K562 (cell line): ENCODE data around the gene FAAH. TPM values are rescaled to one million over a fixed set of nuclear protein-coding genes. Genes with fewer than 3 reads are reported as not detected.

Source experiments
- EGR1 ChIP-seq: fragments of 450-650 bp; conservative IDR thresholded peaks from 2 replicates; pipeline ENCODE4 v1.6.1; 2017; ENCODE audit warnings: mild to moderate bottlenecking
- ETV5 ChIP-seq: sonication (generic); formaldehyde crosslinking; IDR thresholded peaks from 2 replicates; pipeline ENCODE4 v1.4.0; 2020; ENCODE audit warnings: low read depth, mild to moderate bottlenecking, missing genetic modification reagents
- GABPB1 ChIP-seq: sonication (generic); formaldehyde crosslinking; IDR thresholded peaks from 2 replicates; pipeline ENCODE4 v1.8.0; 2022; ENCODE audit warnings: mild to moderate bottlenecking, missing genetic modification reagents
- HSF4 ChIP-seq: fragments of 250-450 bp; sonication (Bioruptor Pico); IDR thresholded peaks from 2 replicates; pipeline ENCODE4 v2.1.2; 2022; ENCODE audit warnings: mild to moderate bottlenecking, moderate library complexity, borderline replicate concordance
- MYC ChIP-seq, 2 experiments: fragments of 250-450 bp in 1 of 2; sonication (Bioruptor Pico) in 1 of 2; IDR thresholded peaks; 2 replicates each; pipeline versions ENCODE4 v1.5.1 to v1.6.1; 2012 to 2021; ENCODE audit warnings: low read depth in 2 of 2, borderline replicate concordance in 1 of 2, improper control_type of control experiment in 1 of 2, low read length in 1 of 2, mild to moderate bottlenecking in 1 of 2, moderate library complexity in 1 of 2
- MYNN ChIP-seq, 2 experiments: sonication (generic); formaldehyde crosslinking in 1 of 2; IDR thresholded peaks; 2 replicates each; pipeline versions ENCODE4 v1.5.0 to v1.6.1; 2016 to 2020; ENCODE audit warnings: antibody characterized with exemption in 1 of 2, missing genetic modification reagents in 1 of 2
- NCOA1 ChIP-seq: fragments of 450-650 bp; IDR thresholded peaks from 2 replicates; pipeline ENCODE4 v1.6.1; 2016; ENCODE audit warnings: low read depth
- NFE2 ChIP-seq: IDR thresholded peaks from 2 replicates; pipeline ENCODE4 v1.6.1; 2014; ENCODE audit warnings: antibody characterized with exemption, low read depth
- NR2F6 ChIP-seq: fragments of 450-650 bp; formaldehyde crosslinking; IDR thresholded peaks from 2 replicates; pipeline ENCODE4 v1.4.0; 2020; ENCODE audit warnings: mild to moderate bottlenecking
- RBM25 ChIP-seq: fragments of 200-400 bp; formaldehyde crosslinking; IDR thresholded peaks from 2 replicates; pipeline ENCODE4 v1.6.1; 2018; ENCODE audit warnings: low read length, low read depth, moderate library complexity; ENCODE audit not compliant: severe bottlenecking
- SMARCA4 ChIP-seq: fragments of 450-650 bp; IDR thresholded peaks from 2 replicates; pipeline ENCODE4 v1.6.1; 2016
- SOX6 ChIP-seq: fragments of 450-650 bp; IDR thresholded peaks from 2 replicates; pipeline ENCODE4 v1.6.1; 2014; ENCODE audit warnings: mild to moderate bottlenecking
- SREBF1 ChIP-seq: fragments of 150-350 bp; IDR thresholded peaks from 2 replicates; pipeline ENCODE4 v1.6.1; 2014; ENCODE audit warnings: antibody characterized with exemption, low read depth, low read length, borderline replicate concordance
- TGIF2 ChIP-seq: sonication (generic); formaldehyde crosslinking; IDR thresholded peaks from 2 replicates; pipeline ENCODE4 v1.8.1; 2022; ENCODE audit warnings: mild to moderate bottlenecking, missing genetic modification reagents, moderate library complexity
- THRAP3 ChIP-seq: fragments of 450-650 bp; IDR thresholded peaks from 2 replicates; pipeline ENCODE4 v1.6.1; 2016; ENCODE audit warnings: mild to moderate bottlenecking, inconsistent platforms, borderline replicate concordance
- ZNF124 ChIP-seq: sonication (generic); formaldehyde crosslinking; IDR thresholded peaks from 2 replicates; pipeline ENCODE4 v1.8.1; 2022; ENCODE audit warnings: missing genetic modification reagents
- ZNF197 ChIP-seq: fragments of 200-800 bp; sonication (Bioruptor generic); IDR thresholded peaks from 2 replicates; pipeline ENCODE4 v1.6.1; 2016; ENCODE audit warnings: low read depth, missing genetic modification characterization, missing compliant biosample characterization
- ZNF217 ChIP-seq: sonication (generic); formaldehyde crosslinking; IDR thresholded peaks from 2 replicates; pipeline ENCODE4 v1.8.0; 2022; ENCODE audit warnings: mild to moderate bottlenecking, missing genetic modification reagents
- ZNF431 ChIP-seq: sonication (generic); formaldehyde crosslinking; IDR thresholded peaks from 2 replicates; pipeline ENCODE4 v1.8.0; 2022; ENCODE audit warnings: mild to moderate bottlenecking, missing genetic modification reagents
- ZNF780A ChIP-seq: fragments of 250-450 bp; sonication (Bioruptor Pico); IDR thresholded peaks from 2 replicates; pipeline ENCODE4 v1.5.0; 2021; ENCODE audit warnings: mild to moderate bottlenecking
- polyA plus RNA-seq, 8 experiments: library from polyadenylated mRNA; depleted of rRNA in 4 of 8; stranded (reverse) in 5 of 8; unstranded in 3 of 8; fragments of >200 nt; fragmentation: Nextera tagmentation in 2 of 8; fragmentation: Illumina TruSeq in 1 of 8; extraction: Ambion mirVana in 2 of 8; extraction: Trizol in 1 of 8; gene quantifications; 2 replicates each; pipeline versions ENCODE4 v1.2.1 to v1.2.3, GENCODE V29; 2011 to 2014; ENCODE audit warnings: inconsistent platforms in 1 of 8, missing spikeins in 1 of 8
- total RNA-seq, 7 experiments: library from RNA; depleted of rRNA in 6 of 7; stranded (reverse); fragments of >200 nt in 6 of 7; fragmentation: Illumina TruSeq in 2 of 7; extraction: Trizol in 2 of 7; gene quantifications; 2 replicates each; pipeline versions ENCODE4 v1.2.1 to v1.2.3, GENCODE V29; 2011 to 2021; ENCODE audit warnings: low replicate concordance in 1 of 7
- TF ChIP-seq, protein P1 (sequence below): fragments of 450-650 bp; formaldehyde crosslinking; IDR thresholded peaks from 2 replicates; pipeline ENCODE4 v1.4.0; 2020; ENCODE audit warnings: mild to moderate bottlenecking, moderate library complexity
- TF ChIP-seq, protein P2 (sequence below): sonication (generic); formaldehyde crosslinking; IDR thresholded peaks from 2 replicates; pipeline ENCODE4 v1.5.0; 2020; ENCODE audit warnings: missing genetic modification reagents
- TF ChIP-seq, protein P3 (sequence below): sonication (generic); formaldehyde crosslinking; IDR thresholded peaks from 2 replicates; pipeline ENCODE4 v1.8.0; 2022; ENCODE audit warnings: mild to moderate bottlenecking, missing genetic modification reagents
- TF ChIP-seq, protein P4 (sequence below): fragments of 450-650 bp; conservative IDR thresholded peaks from 2 replicates; pipeline ENCODE4 v1.6.1; 2016; ENCODE audit warnings: missing genetic modification characterization, low read depth, mild to moderate bottlenecking, control low read depth, missing compliant biosample characterization

FAAH gene
- total and polyA plus RNA-seq, 9 of the 15 experiments (the other 6 are each of a cell fraction or from before 2014, with no cell fraction given): 0.06 to 1.1 (median 0.32) TPM

DNA sequence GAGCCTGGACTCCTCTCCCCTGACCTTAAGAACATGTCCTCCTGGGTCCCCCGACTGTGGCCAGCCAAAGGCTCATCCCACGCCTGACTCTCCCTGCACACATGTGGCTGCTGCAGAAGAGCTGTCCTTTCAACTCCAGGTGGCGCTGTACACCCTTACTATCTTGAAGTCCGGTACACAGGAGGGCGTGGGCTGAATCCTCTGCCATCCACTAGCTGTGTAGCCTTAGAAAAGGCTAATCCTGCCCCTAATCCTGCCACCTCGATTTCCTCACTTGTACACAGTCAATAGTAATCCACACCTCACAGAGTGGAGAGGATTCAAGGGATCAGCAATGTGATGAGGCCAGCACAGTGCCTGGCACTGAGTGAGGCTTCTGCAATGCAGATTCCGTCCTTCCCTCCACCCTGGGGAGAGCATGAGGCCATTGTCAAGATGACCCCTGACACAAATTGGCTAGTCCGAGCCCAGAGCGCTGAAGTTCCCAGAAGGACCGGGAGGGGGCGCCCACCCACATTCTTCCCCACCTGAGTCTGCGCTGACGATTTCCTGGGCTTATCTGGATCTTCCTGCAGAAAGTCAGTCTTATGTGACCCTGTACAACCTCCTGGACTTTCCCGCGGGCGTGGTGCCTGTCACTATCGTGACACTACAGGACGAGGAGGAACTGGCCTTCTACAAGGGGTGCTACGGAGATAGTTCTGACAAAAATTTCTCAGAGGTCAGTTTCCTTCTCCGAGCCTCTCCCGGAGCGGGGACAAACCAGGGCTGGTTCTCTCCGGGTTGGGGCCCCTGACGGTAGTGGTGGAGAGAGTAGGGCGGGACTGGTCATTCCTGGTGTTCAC lies 48.4 kb downstream of the FAAH start (continued):
- TF ChIP-seq HSF4 (CRISPR knock-in tag) (no peak), THRAP3 (peak; percentile 87; the same call in 1 of the 2 replicates), NR2F6 (CRISPR knock-in tag) (0 out of 2 replicates have a peak, but pooled peaks have one; percentile 54), SMARCA4 (peak; percentile 88), TGIF2 (CRISPR knock-in tag) (peak; percentile 36; the same call in 1 of the 2 replicates), NCOA1 (peak; percentile 70), ZNF124 (CRISPR knock-in tag) (no peak), ZNF197 (CRISPR knock-in tag) (peak; percentile 85), ZNF780A (no peak), MYNN (IDR thresholded peaks at IDR 0.05) (peak; percentile 82; the same call in 1 of the 2 replicates), MYNN (CRISPR knock-in tag; IDR thresholded peaks at IDR 0.05) (no peak), ETV5 (CRISPR knock-in tag) (peak; percentile 89), ZNF217 (CRISPR knock-in tag) (no peak), SREBF1 (no peak; the same call in 1 of the 2 replicates), ZNF431 (CRISPR knock-in tag) (no peak), EGR1 (peak; percentile 91), RBM25 (peak; percentile 41), GABPB1 (CRISPR knock-in tag) (peak; percentile 86), NFE2 (no peak), MYC (IDR thresholded peaks at IDR 0.05; ENCODE audit: low read depth, low read length) (peak; percentile 94), MYC (CRISPR knock-in tag; IDR thresholded peaks at IDR 0.05; ENCODE audit: borderline replicate concordance, low read depth) (0 out of 2 replicates have a peak, but pooled peaks have one; percentile 66), SOX6 (peak; percentile 83)
- TF ChIP-seq, protein P1, sequence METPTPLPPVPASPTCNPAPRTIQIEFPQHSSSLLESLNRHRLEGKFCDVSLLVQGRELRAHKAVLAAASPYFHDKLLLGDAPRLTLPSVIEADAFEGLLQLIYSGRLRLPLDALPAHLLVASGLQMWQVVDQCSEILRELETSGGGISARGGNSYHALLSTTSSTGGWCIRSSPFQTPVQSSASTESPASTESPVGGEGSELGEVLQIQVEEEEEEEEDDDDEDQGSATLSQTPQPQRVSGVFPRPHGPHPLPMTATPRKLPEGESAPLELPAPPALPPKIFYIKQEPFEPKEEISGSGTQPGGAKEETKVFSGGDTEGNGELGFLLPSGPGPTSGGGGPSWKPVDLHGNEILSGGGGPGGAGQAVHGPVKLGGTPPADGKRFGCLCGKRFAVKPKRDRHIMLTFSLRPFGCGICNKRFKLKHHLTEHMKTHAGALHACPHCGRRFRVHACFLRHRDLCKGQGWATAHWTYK: no peak; the same call in 1 of the 2 replicates
- TF ChIP-seq, protein P2, sequence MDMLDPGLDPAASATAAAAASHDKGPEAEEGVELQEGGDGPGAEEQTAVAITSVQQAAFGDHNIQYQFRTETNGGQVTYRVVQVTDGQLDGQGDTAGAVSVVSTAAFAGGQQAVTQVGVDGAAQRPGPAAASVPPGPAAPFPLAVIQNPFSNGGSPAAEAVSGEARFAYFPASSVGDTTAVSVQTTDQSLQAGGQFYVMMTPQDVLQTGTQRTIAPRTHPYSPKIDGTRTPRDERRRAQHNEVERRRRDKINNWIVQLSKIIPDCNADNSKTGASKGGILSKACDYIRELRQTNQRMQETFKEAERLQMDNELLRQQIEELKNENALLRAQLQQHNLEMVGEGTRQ (CRISPR knock-in tag): no peak
- TF ChIP-seq, protein P3, sequence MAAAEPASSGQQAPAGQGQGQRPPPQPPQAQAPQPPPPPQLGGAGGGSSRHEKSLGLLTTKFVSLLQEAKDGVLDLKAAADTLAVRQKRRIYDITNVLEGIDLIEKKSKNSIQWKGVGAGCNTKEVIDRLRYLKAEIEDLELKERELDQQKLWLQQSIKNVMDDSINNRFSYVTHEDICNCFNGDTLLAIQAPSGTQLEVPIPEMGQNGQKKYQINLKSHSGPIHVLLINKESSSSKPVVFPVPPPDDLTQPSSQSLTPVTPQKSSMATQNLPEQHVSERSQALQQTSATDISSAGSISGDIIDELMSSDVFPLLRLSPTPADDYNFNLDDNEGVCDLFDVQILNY (CRISPR knock-in tag): no peak
- TF ChIP-seq, protein P4, sequence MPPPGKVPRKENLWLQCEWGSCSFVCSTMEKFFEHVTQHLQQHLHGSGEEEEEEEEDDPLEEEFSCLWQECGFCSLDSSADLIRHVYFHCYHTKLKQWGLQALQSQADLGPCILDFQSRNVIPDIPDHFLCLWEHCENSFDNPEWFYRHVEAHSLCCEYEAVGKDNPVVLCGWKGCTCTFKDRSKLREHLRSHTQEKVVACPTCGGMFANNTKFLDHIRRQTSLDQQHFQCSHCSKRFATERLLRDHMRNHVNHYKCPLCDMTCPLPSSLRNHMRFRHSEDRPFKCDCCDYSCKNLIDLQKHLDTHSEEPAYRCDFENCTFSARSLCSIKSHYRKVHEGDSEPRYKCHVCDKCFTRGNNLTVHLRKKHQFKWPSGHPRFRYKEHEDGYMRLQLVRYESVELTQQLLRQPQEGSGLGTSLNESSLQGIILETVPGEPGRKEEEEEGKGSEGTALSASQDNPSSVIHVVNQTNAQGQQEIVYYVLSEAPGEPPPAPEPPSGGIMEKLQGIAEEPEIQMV (tag): peak; percentile 47
